GM21367 (cell line): ENCODE measurements around the gene RBBP7.

ENCODE experiments used
- ATAC-seq: cut with Tn5 transposase; IDR thresholded peaks from one replicate; pipeline ENCODE4 v1.9.1; 2021; ENCODE audit not compliant: unreplicated experiment

RBBP7 gene

GRCh38 chrX:16827225-16827624 lies 42.9 kb downstream of the RBBP7 start:
- ATAC-seq = no peak

GRCh38 chrX:16826207-16826606 lies 44.0 kb downstream of the RBBP7 start:
- no peak for ATAC-seq

DNA sequence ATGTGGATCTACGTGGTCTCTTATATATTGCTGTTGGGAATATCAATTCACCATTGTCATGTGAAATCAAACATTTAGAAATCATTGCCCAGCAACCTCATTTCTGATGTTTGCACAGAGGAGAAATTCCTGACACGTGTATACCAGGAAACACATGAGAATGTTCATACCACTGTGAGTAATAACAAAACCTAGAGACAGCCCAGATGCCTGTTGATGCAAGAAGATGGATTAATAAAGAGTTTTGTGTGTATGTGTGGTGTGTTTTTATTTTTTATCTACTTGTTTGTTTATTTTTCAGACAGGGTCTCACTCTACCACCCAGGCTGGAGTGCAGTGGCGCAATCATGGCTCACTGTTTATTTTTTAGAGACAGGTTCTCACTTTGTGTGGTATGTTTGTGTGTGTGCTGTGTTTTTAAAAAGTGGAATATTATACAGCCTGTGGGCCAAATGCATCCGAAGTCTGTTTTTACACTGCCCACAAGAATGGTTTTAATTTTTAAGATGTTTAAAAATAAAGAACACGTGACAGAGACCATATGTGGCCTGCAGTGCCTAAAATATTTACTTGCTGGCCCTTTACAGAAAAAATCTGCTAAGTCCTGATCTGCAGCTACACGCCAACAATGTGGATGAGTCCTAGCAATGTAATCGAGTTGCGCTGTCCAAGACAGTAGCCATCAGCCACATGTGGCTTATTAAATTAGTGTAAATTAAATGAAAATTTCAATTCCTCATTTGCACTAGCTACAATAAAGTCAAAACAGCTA lies 44.7 kb downstream of the RBBP7 start:
- ATAC-seq = no peak

DNA sequence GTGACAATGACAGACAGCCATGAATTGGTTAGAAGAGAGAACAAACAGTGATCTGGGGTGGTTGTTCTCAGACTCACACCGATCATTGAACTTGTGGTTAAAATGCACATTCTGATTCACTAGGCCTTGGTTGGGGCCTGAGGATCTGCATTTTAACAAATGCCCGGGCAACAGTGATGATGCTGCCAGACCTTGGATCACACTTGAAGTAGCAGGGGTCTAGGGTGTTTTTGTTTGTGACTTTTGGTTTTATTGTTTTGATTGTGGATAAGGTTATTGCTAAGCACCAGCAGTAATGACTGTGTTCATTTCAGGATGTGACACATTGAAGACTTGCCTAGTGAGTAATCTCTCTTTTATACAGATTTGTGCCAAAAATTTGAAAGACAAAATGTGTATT lies 47.4 kb downstream of the RBBP7 start:
- no peak for ATAC-seq

DNA sequence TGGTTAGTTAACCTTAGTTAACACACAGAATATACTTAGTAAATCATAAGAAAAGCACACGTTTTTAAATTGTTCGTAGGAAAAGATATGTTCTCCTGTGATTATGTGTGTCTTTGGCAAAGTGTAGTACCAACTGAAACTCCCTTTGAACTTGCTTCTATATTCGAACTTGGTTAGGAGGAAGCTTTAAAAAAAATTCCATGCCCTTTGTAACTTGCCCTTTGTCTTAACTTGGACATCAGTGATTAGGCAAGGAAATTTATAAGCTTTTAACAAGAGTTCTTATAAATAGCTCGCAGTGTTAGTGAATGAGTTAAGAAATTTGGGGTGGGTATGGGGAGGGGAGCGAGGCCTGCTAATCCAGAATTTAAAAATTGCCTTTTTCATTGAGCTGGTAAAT lies 50.5 kb downstream of the RBBP7 start:
- no peak for ATAC-seq

GRCh38 chrX:16814597-16814996 lies 55.6 kb downstream of the RBBP7 start:
- no peak for ATAC-seq

GRCh38 chrX:16807976-16808542 lies 62.1 kb downstream of the RBBP7 start:
- no peak for ATAC-seq

DNA sequence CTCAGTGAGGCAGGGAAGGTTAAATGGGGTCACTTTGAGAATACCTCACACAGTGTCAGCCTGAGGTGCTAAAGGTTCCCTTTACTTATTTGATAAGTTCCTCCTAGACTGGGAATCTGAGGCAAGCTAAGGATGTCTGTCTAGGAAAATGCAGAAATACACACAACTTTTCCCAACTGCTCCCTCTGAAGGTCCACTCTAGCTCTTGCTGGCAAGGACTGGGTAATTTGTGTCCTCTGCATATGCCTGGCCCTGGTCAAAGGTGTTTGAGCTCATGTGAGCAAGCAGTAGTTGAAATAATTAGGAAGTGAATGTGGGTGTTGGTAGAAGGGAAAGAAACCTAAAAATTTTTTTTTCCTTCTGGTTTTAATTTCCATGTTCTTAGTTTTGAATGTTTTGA lies 62.6 kb downstream of the RBBP7 start:
- ATAC-seq = no peak

- ATAC-seq = peak; percentile 77
Measured at GRCh38 chrX:16804923-16805464, 65.2 kb downstream of the RBBP7 start.

- ATAC-seq = no peak
Measured at GRCh38 chrX:16797841-16798240, 72.3 kb downstream of the RBBP7 start.

DNA sequence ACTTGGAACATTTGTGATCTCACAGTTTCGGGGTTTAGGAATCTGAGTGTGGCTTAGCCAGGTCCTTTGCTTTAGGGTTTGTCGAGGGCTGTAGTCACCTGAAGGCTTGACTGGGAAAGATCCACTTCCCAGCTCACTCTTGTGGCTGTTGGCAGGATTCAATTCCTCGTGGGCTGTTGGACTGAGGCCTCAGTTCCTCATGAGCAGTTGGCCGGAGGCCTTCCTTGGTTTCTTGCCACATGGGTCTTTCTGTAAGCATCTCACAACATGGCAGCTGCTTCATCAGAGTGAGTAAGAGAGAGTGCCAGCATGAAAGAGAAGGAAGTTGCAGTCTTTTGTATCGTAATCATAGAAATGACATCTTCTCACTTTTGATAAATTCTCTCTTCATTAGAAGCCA lies 72.8 kb downstream of the RBBP7 start:
- no peak for ATAC-seq

DNA sequence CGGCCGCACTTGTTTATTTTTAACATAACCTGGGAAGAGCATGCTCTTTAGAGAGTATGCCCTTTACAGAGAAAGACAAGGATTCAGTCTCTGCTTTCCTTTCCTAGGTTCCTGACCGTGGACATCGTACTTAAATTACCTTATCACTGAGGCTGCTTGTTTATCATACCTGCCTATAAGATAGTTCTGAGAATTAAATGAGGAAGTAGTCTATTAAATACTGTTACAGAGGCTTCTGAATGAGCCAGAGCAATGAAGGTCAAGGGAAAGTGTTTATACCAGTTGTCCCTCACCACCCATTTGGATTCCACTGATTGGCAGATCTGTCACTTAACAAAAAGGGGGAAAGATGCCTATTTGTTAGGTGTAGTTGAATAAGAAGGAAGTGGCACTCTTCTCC lies 73.9 kb downstream of the RBBP7 start:
- no peak for ATAC-seq
